Endothelial cell of umbilical vein (primary cell): ENCODE measurements around the gene PCDHGA1. TPM values are rescaled to one million over a fixed set of nuclear protein-coding genes. Genes with fewer than 3 reads are reported as not detected.
"Not testable (repeated sequence)": the region's sequence is repeated elsewhere in the genome, so short reads cannot be mapped to it uniquely, and the experiment has no call there.

Experiments
- BruUV-seq: library from RNA; stranded (reverse); fragments of 400-500 nt; replicated peaks from 2 replicates; lab custom pipeline; 2021; lab: Mats Ljungman, UMichigan
- CTCF ChIA-PET: fragments of 300-600, 350-600 bp; sonication (Branson Sonifier 250); formaldehyde crosslinking; loops from one replicate; lab custom pipeline; 2021; ENCODE audit warnings: antibody characterized with exemption, inconsistent platforms; lab: Charles Lee
- POLR2A ChIA-PET: fragments of 300-600, 350-600 bp; sonication (Branson Sonifier 250); formaldehyde crosslinking; loops from one replicate; lab custom pipeline; 2021; ENCODE audit warnings: antibody characterized with exemption, inconsistent platforms; lab: Charles Lee
- DNase-seq: peaks from one replicate; pipeline ENCODE4 v3.0.0-alpha.2; 2011; ENCODE audit warnings: low read depth, low spot score
- FAIRE-seq: peaks from 2 replicates; lab custom pipeline; 2011; peaks lifted over from hg19 to GRCh38; lab: Jason Lieb, UNC
- H2AFZ ChIP-seq: 2 replicates; pipeline ENCODE4 v1.6.0; 2012; ENCODE audit warnings: low read depth, low read length, control low read depth, inconsistent platforms
- H3K27ac ChIP-seq: 2 replicates; pipeline ENCODE4 v1.5.1; 2011; ENCODE audit warnings: low read depth, mild to moderate bottlenecking, control low read depth, low read length, moderate library complexity; ENCODE audit not compliant: insufficient read depth
- H3K27me3 ChIP-seq, 2 experiments: 2 replicates each; pipeline versions ENCODE4 v1.6.0 to v1.6.1; 2011; ENCODE audit warnings: low read length in 2 of 2, mixed read lengths in 1 of 2; ENCODE audit not compliant: control insufficient read depth in 2 of 2, insufficient read depth in 2 of 2
- H3K36me3 ChIP-seq, 2 experiments: 2 replicates in 1 of 2; 3 replicates in 1 of 2; pipeline ENCODE4 v1.5.1; 2011; ENCODE audit warnings: low read length in 2 of 2, mild to moderate bottlenecking in 1 of 2, moderate library complexity in 1 of 2; ENCODE audit not compliant: control insufficient read depth in 2 of 2, insufficient read depth in 2 of 2; ENCODE audit errors: extremely low read depth in 1 of 2
- H3K4me1 ChIP-seq: 3 replicates; pipeline ENCODE4 v1.5.1; 2011; ENCODE audit warnings: mild to moderate bottlenecking, low read length; ENCODE audit not compliant: control insufficient read depth, insufficient read depth; ENCODE audit errors: extremely low read depth
- H3K4me2 ChIP-seq: 2 replicates; pipeline ENCODE4 v1.6.1; 2011; ENCODE audit warnings: low read length, control low read depth, mixed read lengths; ENCODE audit not compliant: insufficient read depth
- H3K4me3 ChIP-seq, 3 experiments: fragments of 200-600 bp in 1 of 3; sonication (generic), shearing (Covaris generic) in 1 of 3; replicated peaks in 1 of 3; 2 replicates each; pipeline ENCODE4 v1.5.1; 2011 to 2016; ENCODE audit warnings: control low read depth in 3 of 3, low read length in 3 of 3, mild to moderate bottlenecking in 2 of 3, inconsistent platforms in 1 of 3, low read depth in 1 of 3, moderate library complexity in 1 of 3; ENCODE audit not compliant: insufficient read depth in 1 of 3
- H3K79me2 ChIP-seq: 2 replicates; pipeline ENCODE4 v1.6.0; 2012; ENCODE audit warnings: low read length, inconsistent platforms; ENCODE audit not compliant: control insufficient read depth, insufficient read depth
- H3K9ac ChIP-seq: replicated peaks from 2 replicates; pipeline ENCODE3; 2011; ENCODE audit warnings: low read length, control low read depth; ENCODE audit not compliant: insufficient read depth; ENCODE audit errors: extremely low read depth
- H3K9me1 ChIP-seq: replicated peaks from 3 replicates; pipeline ENCODE4 v1.6.0; 2011; ENCODE audit warnings: mild to moderate bottlenecking, low read length; ENCODE audit not compliant: control insufficient read depth, insufficient read depth; ENCODE audit errors: extremely low read depth
- H3K9me3 ChIP-seq: replicated peaks from 2 replicates; pipeline ENCODE4 v1.5.1; 2012; ENCODE audit warnings: low read length, inconsistent platforms; ENCODE audit not compliant: control insufficient read depth, insufficient read depth
- H4K20me1 ChIP-seq: replicated peaks from 2 replicates; pipeline ENCODE3; 2011; ENCODE audit warnings: mild to moderate bottlenecking, low read length; ENCODE audit not compliant: control insufficient read depth, insufficient read depth; ENCODE audit errors: extremely low read depth
- EZH2 ChIP-seq: IDR thresholded peaks from 2 replicates; pipeline ENCODE4 v1.6.1; 2012; ENCODE audit warnings: borderline replicate concordance, low read depth, mild to moderate bottlenecking, moderate library complexity, low read length, inconsistent platforms; ENCODE audit not compliant: severe bottlenecking
- JUN ChIP-seq: IDR thresholded peaks from 2 replicates; pipeline ENCODE4 v1.6.1; 2011; ENCODE audit warnings: borderline replicate concordance, low read depth; ENCODE audit not compliant: insufficient read length, insufficient read depth
- dilution Hi-C: fragments of 300-500 bp; cut with MboI; formaldehyde crosslinking; loops from one replicate; pipeline ENCODE4 v1.15.0; 2019; ENCODE audit warnings: low sequenced_read_pairs; ENCODE audit not compliant: extremely low pct_ligation_motif_present
- intact Hi-C: fragments of 100-400 bp; cut with micrococcal nuclease; formaldehyde crosslinking; loops from one replicate; pipeline ENCODE4 v1.10.0; 2022
- polyA plus RNA-seq, 4 experiments: library from polyadenylated mRNA; depleted of rRNA in 3 of 4; stranded (reverse) in 3 of 4; unstranded in 1 of 4; fragments of >200 nt; gene quantifications; 2 replicates each; pipeline versions ENCODE4 v1.2.1 to v1.2.3, GENCODE V29; 2011 to 2012; ENCODE audit warnings: missing spikeins in 1 of 4
- total RNA-seq: library from RNA; stranded (reverse); gene quantifications from 2 replicates; pipeline ENCODE4 v1.2.3, GENCODE V29; 2021
- TF ChIP-seq, protein P1 (sequence below), 2 donors: IDR thresholded peaks; 1 replicate in 1 of 2; 2 replicates in 1 of 2; pipeline ENCODE4 v1.5.1; 2011; ENCODE audit warnings: low read length in 2 of 2, mild to moderate bottlenecking in 2 of 2, moderate library complexity in 2 of 2, control low read depth in 1 of 2, inconsistent platforms in 1 of 2, low read depth in 1 of 2; ENCODE audit not compliant: insufficient read depth in 1 of 2; ENCODE audit errors: extremely low read depth in 1 of 2

Gene PCDHGA1
- total and polyA plus RNA-seq, 2 donors (not counting 3 experiments of a cell fraction or from before 2014, with no cell fraction given), result 0.22 to 0.44 TPM

DNA sequence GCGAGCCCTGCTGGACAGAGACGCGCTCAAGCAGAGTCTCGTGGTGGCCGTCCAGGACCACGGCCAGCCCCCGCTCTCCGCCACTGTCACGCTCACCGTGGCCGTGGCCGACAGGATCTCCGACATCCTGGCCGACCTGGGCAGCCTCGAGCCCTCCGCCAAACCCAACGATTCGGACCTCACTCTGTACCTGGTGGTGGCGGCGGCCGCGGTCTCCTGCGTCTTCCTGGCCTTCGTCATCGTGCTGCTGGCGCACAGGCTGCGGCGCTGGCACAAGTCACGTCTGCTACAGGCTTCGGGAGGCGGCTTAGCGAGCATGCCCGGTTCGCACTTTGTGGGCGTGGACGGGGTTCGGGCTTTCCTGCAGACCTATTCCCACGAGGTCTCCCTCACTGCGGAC, 2.3 kb downstream of the PCDHGA1 start:
- BruUV-seq, FAIRE-seq, H3K9me3 ChIP-seq, H3K9me1 ChIP-seq, intact Hi-C loops, H3K79me2 ChIP-seq, H3K4me3 ChIP-seq, POLR2A ChIA-PET, dilution Hi-C loops, H3K4me1 ChIP-seq, H3K27ac ChIP-seq, DNase-seq, H4K20me1 ChIP-seq, H3K9ac ChIP-seq, H3K36me3 ChIP-seq, H2AFZ ChIP-seq, H3K4me2 ChIP-seq: not testable (repeated sequence)
- peaks cover 23 to 80% of the 10 kb centered on the region in 2 experiments for H3K27me3 ChIP-seq
- peak; percentile 45 for TF ChIP-seq EZH2
- CTCF ChIA-PET, result interaction anchor here (0.7 to 1.4 kb wide), 3 partner anchors 9 to 231 kb away, joined by 4 read pairs; no protein-coding TSS in a partner anchor

DNA sequence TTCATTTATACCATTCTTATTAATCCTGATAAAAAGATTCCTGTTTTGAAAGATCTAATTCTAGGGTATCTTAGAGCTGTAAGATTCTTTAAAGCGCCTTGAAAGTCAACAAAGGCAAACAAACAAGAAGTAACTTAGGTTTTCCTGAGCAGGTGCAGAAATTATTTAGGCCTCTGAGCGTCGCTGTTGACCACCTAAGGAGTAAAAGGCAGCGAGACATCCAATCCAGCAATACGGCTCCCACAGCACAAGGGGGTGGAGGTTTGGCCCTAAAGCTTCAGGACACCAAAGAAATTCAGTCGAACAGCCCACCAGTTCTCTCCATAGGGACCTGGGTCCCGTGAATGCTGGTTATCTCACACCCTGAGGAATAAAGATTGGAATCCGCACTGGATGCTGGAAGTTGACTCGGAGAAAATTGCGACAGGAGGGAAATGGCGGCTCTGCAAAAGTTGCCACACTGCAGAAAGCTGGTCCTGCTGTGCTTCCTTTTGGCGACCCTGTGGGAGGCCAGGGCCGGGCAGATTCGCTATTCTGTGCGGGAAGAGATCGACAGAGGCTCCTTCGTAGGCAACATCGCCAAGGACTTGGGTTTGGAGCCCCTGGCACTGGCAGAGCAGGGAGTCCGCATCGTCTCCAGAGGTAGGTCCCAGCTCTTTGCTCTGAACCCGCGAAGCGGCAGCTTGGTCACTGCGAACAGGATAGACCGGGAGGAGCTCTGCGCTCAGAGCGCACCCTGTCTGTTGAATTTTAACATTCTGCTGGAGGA, 8.4 kb downstream of the PCDHGA1 start, which contains the start of gene PCDHGA2:
TSS of gene PCDHGA2 (plus strand) at position 223 of the 769 bp plus-strand sequence.
- Histone ChIP-seq H3K27me3 (peaks cover 15 to 66% of the 10 kb centered on the region in 2 experiments), H3K4me1 (no peaks in the 10 kb centered on the region), H2AFZ (peak within 1 kb of the TSS; percentile 69), H3K4me2 (peak within 1 kb of the TSS; percentile 53), H3K9me3 (no peaks in the 10 kb centered on the region), H3K4me3 (peak within 1 kb of the TSS in 2 of 3 experiments; percentile 16 to 53), H3K36me3 (no peaks in the 10 kb centered on the region), H4K20me1 (no peaks in the 10 kb centered on the region), H3K9ac (no peak within 1 kb of the TSS), H3K9me1 (no peaks in the 10 kb centered on the region), H3K27ac (no peak within 1 kb of the TSS), H3K79me2 (no peaks in the 10 kb centered on the region)
- POLR2A ChIA-PET, result no interaction called here
- dilution Hi-C loops, result no loop called here
- peak; percentile 86 for FAIRE-seq
- TSS peak; percentile 19 for BruUV-seq
- no peak for TF ChIP-seq JUN
- TF ChIP-seq, protein P1, sequence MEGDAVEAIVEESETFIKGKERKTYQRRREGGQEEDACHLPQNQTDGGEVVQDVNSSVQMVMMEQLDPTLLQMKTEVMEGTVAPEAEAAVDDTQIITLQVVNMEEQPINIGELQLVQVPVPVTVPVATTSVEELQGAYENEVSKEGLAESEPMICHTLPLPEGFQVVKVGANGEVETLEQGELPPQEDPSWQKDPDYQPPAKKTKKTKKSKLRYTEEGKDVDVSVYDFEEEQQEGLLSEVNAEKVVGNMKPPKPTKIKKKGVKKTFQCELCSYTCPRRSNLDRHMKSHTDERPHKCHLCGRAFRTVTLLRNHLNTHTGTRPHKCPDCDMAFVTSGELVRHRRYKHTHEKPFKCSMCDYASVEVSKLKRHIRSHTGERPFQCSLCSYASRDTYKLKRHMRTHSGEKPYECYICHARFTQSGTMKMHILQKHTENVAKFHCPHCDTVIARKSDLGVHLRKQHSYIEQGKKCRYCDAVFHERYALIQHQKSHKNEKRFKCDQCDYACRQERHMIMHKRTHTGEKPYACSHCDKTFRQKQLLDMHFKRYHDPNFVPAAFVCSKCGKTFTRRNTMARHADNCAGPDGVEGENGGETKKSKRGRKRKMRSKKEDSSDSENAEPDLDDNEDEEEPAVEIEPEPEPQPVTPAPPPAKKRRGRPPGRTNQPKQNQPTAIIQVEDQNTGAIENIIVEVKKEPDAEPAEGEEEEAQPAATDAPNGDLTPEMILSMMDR (IDR thresholded peaks at IDR 0.05; ENCODE audit: extremely low read depth in 1 of 2, insufficient read depth in 1 of 2, low read depth in 1 of 2, low read length in 2 of 2), result peak; percentile 43 to 54
- peak; percentile 59 for DNase-seq
- intact Hi-C loops, result loop anchor here (5.0 kb wide), 1 partner anchor 184 kb away; no protein-coding TSS in a partner anchor
- CTCF ChIA-PET, result interaction anchor here (0.6 to 3.0 kb wide), 28 partner anchors 8 to 228 kb away, joined by 3 to 51 read pairs (median 7); partner anchors contain the start of genes PCDHB14, PCDHGA1, PCDHGA10 and PCDHGA11

DNA sequence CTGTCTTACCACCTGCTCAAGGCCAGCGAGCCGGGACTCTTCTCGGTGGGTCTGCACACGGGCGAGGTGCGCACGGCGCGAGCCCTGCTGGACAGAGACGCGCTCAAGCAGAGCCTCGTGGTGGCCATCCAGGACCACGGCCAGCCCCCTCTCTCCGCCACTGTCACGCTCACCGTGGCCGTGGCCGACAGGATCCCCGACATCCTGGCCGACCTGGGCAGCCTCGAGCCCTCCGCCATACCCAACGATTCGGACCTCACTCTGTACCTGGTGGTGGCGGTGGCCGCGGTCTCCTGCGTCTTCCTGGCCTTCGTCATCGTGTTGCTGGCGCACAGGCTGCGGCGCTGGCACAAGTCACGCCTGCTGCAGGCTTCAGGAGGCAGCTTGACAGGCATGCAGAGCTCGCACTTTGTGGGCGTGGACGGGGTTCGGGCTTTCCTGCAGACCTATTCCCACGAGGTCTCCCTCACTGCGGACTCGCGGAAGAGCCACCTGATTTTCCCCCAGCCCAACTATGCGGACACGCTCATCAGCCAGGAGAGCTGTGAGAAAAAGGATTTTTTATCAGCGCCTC, 10.6 kb downstream of the PCDHGA1 start:
- H3K4me1 ChIP-seq, H3K9me1 ChIP-seq, H3K36me3 ChIP-seq, BruUV-seq, H3K79me2 ChIP-seq, DNase-seq, H2AFZ ChIP-seq, H3K9me3 ChIP-seq, dilution Hi-C loops, H3K4me2 ChIP-seq, H3K9ac ChIP-seq, POLR2A ChIA-PET, H3K27ac ChIP-seq, intact Hi-C loops, H3K4me3 ChIP-seq, FAIRE-seq, H4K20me1 ChIP-seq: not testable (repeated sequence)
- peaks cover 14 to 51% of the 10 kb centered on the region in 2 experiments for H3K27me3 ChIP-seq
- CTCF ChIA-PET, result interaction anchor here (3.8 kb wide), 1 partner anchor 223 kb away, joined by 38 read pairs; no protein-coding TSS in a partner anchor
